ENCODE results near the gene TRIM72. TPM values are rescaled to one million over a fixed set of nuclear protein-coding genes. Genes with fewer than 3 reads are reported as not detected.

The TRIM72 gene
- total RNA-seq = not detected in 2 replicates
- polyA plus RNA-seq = not detected in 2 replicates
- polyA plus RNA-seq (2011; cell fraction: cytosol; rRNA removed) = not detected in 2 replicates
- polyA plus RNA-seq (2011; cell fraction: nucleus; rRNA removed) = not detected in 2 replicates
- not detected in 2 replicates for polyA plus RNA-seq (2012)
- polyA minus RNA-seq = not detected in 2 replicates
- 0.10 TPM for polyA minus RNA-seq (2011; cell fraction: cytosol; rRNA and poly(A)+ RNA removed)
- not detected in 2 replicates for polyA minus RNA-seq (2011; cell fraction: nucleus; rRNA and poly(A)+ RNA removed)
- Bru-seq, nascent RNA = not detected
- BruChase-seq, experiment 1, labeled RNA remaining after a 6-hour chase = percentile 14 among the genes with signal in this experiment
- percentile 19 among the genes with signal in this experiment for BruChase-seq, experiment 2, labeled RNA remaining after a 2-hour chase
- long read RNA-seq = 0 reads

GRCh38 chr16:31213877-31214707 lies at the start of gene TRIM72:
Gene TRIM72 (plus strand): TSS chr16:31214119. CDS start chr16:31214739, 620 bp downstream.
- peak within 1 kb of the TSS; percentile 10 for H3K4me2 ChIP-seq (ENCODE audit: insufficient read depth, low read length)
- no peak for TF ChIP-seq GATA2 (IDR thresholded peaks at IDR 0.05; ENCODE audit: insufficient read depth, insufficient read length, low read depth, low read length)
- TF ChIP-seq JUN (IDR thresholded peaks at IDR 0.05; ENCODE audit: borderline replicate concordance, insufficient read depth, insufficient read length, low read depth) = no peak
- TF ChIP-seq MYC (IDR thresholded peaks at IDR 0.05; ENCODE audit: low read depth, low read length) = no peak
- TF ChIP-seq MAX (IDR thresholded peaks at IDR 0.05; ENCODE audit: insufficient read depth, insufficient read length) = no peak
- TF ChIP-seq EZH2 (IDR thresholded peaks at IDR 0.05; ENCODE audit: borderline replicate concordance, low read depth, low read length, severe bottlenecking) = no peak
- no peak for TF ChIP-seq POLR2A (IDR thresholded peaks at IDR 0.05; ENCODE audit: low read depth, low read length)
- TF ChIP-seq CTCF (IDR thresholded peaks at IDR 0.05; ENCODE audit: extremely low read depth in 1 of 2, insufficient read depth in 1 of 2, low read depth in 1 of 2, low read length in 2 of 2) = no peak
- no peak for TF ChIP-seq FOS (IDR thresholded peaks at IDR 0.05; ENCODE audit: borderline replicate concordance, insufficient read depth, low read length)
- no peak for TF ChIP-seq POLR2AphosphoS5 (IDR thresholded peaks at IDR 0.05; ENCODE audit: insufficient read depth, low read depth, low read length)
- no peaks in the 10 kb centered on the region for H3K9me3 ChIP-seq (replicated peaks; ENCODE audit: control insufficient read depth, insufficient read depth, low read length)
- ChIA-PET CTCF (interaction anchor here (1.0 to 2.2 kb wide), 4 partner anchors 9 to 654 kb away, joined by 3 to 6 read pairs (median 4); partner anchors contain the start of gene PYCARD), POLR2A (no interaction called here)
- no peaks in the 10 kb centered on the region for H4K20me1 ChIP-seq (replicated peaks; ENCODE audit: control insufficient read depth, extremely low read depth, insufficient read depth, low read length)
- no peaks in the 10 kb centered on the region for H3K79me2 ChIP-seq (ENCODE audit: control insufficient read depth, insufficient read depth, low read length)
- H3K4me1 ChIP-seq (ENCODE audit: control insufficient read depth, extremely low read depth, insufficient read depth, low read length) = no peaks in the 10 kb centered on the region
- dilution Hi-C loops (cut with MboI; ENCODE audit: extremely low pct_ligation_motif_present, low sequenced_read_pairs) (no loop called here), intact Hi-C loops (cut with micrococcal nuclease) (no loop called here)
- H3K27me3 ChIP-seq (ENCODE audit: control insufficient read depth in 2 of 2, insufficient read depth in 2 of 2, low read length in 2 of 2) = peaks cover 28 to 34% of the 10 kb centered on the region in 2 experiments
- H2AFZ ChIP-seq (ENCODE audit: low read depth, low read length) = peak within 1 kb of the TSS; percentile 42
- no peaks in the 10 kb centered on the region for H3K9me1 ChIP-seq (replicated peaks; ENCODE audit: control insufficient read depth, extremely low read depth, insufficient read depth, low read length)
- H3K27ac ChIP-seq (ENCODE audit: insufficient read depth, low read depth, low read length) = no peak within 1 kb of the TSS
- no peak within 1 kb of the TSS for H3K9ac ChIP-seq (replicated peaks; ENCODE audit: extremely low read depth, insufficient read depth, low read length)
- no peak within 1 kb of the TSS for H3K4me3 ChIP-seq (replicated peaks in 1 of 3; ENCODE audit: insufficient read depth in 1 of 3, low read depth in 1 of 3, low read length in 3 of 3)
- no peak for DNase-seq (ENCODE audit: low read depth, low spot score)
- BruUV-seq (replicated peaks) = no TSS peak
- no peaks in the 10 kb centered on the region for H3K36me3 ChIP-seq (ENCODE audit: control insufficient read depth in 2 of 2, extremely low read depth in 1 of 2, insufficient read depth in 2 of 2, low read length in 2 of 2)
- no peak for FAIRE-seq

Measured in endothelial cell of umbilical vein (primary cell).